Panc1 (cell line): ENCODE measurements around the gene LCE1F. TPM values are rescaled to one million over a fixed set of nuclear protein-coding genes. Genes with fewer than 3 reads are reported as not detected.

Experiments
- ATAC-seq: fragments of 200-7000 bp; cut with Tn5 transposase; 2 replicates; pipeline ENCODE4 v1.9.1; 2020; ENCODE audit warnings: mild to moderate bottlenecking, moderate library complexity
- BruUV-seq: library from RNA; stranded (reverse); fragments of 400-500 nt; replicated peaks from 2 replicates; lab custom pipeline; 2021; lab: Mats Ljungman, UMichigan
- CTCF ChIA-PET: fragments of 300-600 bp; sonication (Branson Sonifier 250); formaldehyde crosslinking; loops from one replicate; lab custom pipeline; 2022; ENCODE audit warnings: antibody characterized with exemption; lab: Charles Lee
- POLR2A ChIA-PET: fragments of 300-600 bp; sonication (Branson Sonifier 250); formaldehyde crosslinking; loops from one replicate; lab custom pipeline; 2022; ENCODE audit warnings: antibody characterized with exemption; lab: Charles Lee
- DNase-seq: peaks from one replicate; pipeline ENCODE4 v3.0.0-alpha.2; 2010; ENCODE audit warnings: low read depth, low spot score
- H3K27ac ChIP-seq: 2 replicates; pipeline ENCODE4 v1.5.1; 2011; ENCODE audit warnings: mild to moderate bottlenecking, low read length, inconsistent platforms
- H3K27me3 ChIP-seq: fragments of 200-500 bp; sonication (Bioruptor generic); 2 replicates; pipeline ENCODE4 v1.6.0; 2014; ENCODE audit warnings: low read length, inconsistent platforms; ENCODE audit not compliant: control insufficient read depth, insufficient read depth
- H3K36me3 ChIP-seq: fragments of 200-500 bp; sonication (Bioruptor generic); 2 replicates; pipeline ENCODE4 v1.5.1; 2014; ENCODE audit warnings: inconsistent platforms, mild to moderate bottlenecking, low read length, moderate library complexity; ENCODE audit not compliant: control insufficient read depth, insufficient read depth
- H3K4me1 ChIP-seq: 2 replicates; pipeline ENCODE4 v1.5.1; 2011; ENCODE audit warnings: inconsistent platforms, mild to moderate bottlenecking, low read length, moderate library complexity; ENCODE audit not compliant: control insufficient read depth, insufficient read depth
- H3K4me3 ChIP-seq, 2 experiments: 2 replicates each; pipeline ENCODE4 v1.5.1; 2011 to 2012; ENCODE audit warnings: low read depth in 2 of 2, low read length in 2 of 2, mild to moderate bottlenecking in 2 of 2, inconsistent platforms in 1 of 2, moderate library complexity in 1 of 2
- H3K9me3 ChIP-seq: fragments of 200-500 bp; sonication (Bioruptor generic); 2 replicates; pipeline ENCODE4 v1.5.1; 2014; ENCODE audit warnings: low read depth, mild to moderate bottlenecking, inconsistent platforms, low read length, moderate library complexity; ENCODE audit not compliant: control insufficient read depth, insufficient read depth
- CTCF ChIP-seq: fragments of 450-650 bp; IDR thresholded peaks from 2 replicates; pipeline ENCODE4 v1.5.1; 2017; ENCODE audit warnings: mild to moderate bottlenecking
- POLR2AphosphoS5 ChIP-seq: IDR thresholded peaks from 2 replicates; pipeline ENCODE4 v1.6.1; 2012; ENCODE audit warnings: mild to moderate bottlenecking, low read depth, low read length, moderate library complexity
- REST ChIP-seq, 2 experiments: IDR thresholded peaks; 2 replicates each; pipeline ENCODE4 v1.6.1; 2011 to 2012; ENCODE audit warnings: low read depth in 2 of 2, control low read depth in 1 of 2, low read length in 1 of 2, mild to moderate bottlenecking in 1 of 2, moderate library complexity in 1 of 2; ENCODE audit not compliant: insufficient read depth in 1 of 2
- SIN3A ChIP-seq: IDR thresholded peaks from 2 replicates; pipeline ENCODE4 v1.6.1; 2012; ENCODE audit warnings: low read depth, mild to moderate bottlenecking, low read length, moderate library complexity, borderline replicate concordance; ENCODE audit not compliant: insufficient read depth
- TCF7L2 ChIP-seq: IDR thresholded peaks from 2 replicates; pipeline ENCODE4 v1.6.1; 2011; ENCODE audit warnings: mild to moderate bottlenecking, low read depth, low read length, inconsistent platforms
- in situ Hi-C: cut with HindIII; loops from 2 replicates; pipeline ENCODE4 v1.10.0; 2016; ENCODE audit warnings: low sequenced_read_pairs, low pct_unique_long_range_greater_than_20kb
- intact Hi-C: fragments of 100-400 bp; cut with micrococcal nuclease; formaldehyde crosslinking; loops from one replicate; pipeline ENCODE4 v1.10.0; 2022; ENCODE audit not compliant: unreplicated experiment
- total RNA-seq: library from RNA; stranded (reverse); gene quantifications from one replicate; pipeline ENCODE4 v1.2.1, GENCODE V29; 2021; ENCODE audit not compliant: unreplicated experiment

The LCE1F gene
- total RNA-seq, 1 experiment from 2014 or later, result not detected

- in situ Hi-C loops, result no loop called here
- Histone ChIP-seq H3K4me1 (no peaks in the 10 kb centered on the region), H3K36me3 (no peaks in the 10 kb centered on the region), H3K27ac (no peak overlapping the region), H3K9me3 (no peaks in the 10 kb centered on the region), H3K4me3 (no peak overlapping the region), H3K27me3 (no peaks in the 10 kb centered on the region)
- intact Hi-C loops, result no loop called here
- POLR2A ChIA-PET, result no interaction called here
- no peak for ATAC-seq
- DNase-seq, result no peak
- TF ChIP-seq CTCF (no peak), SIN3A (no peak), TCF7L2 (no peak), REST (IDR thresholded peaks at IDR 0.05; ENCODE audit: insufficient read depth in 1 of 2, low read depth in 2 of 2, low read length in 1 of 2) (no peak), POLR2AphosphoS5 (no peak)
- BruUV-seq, result no TSS peak
- CTCF ChIA-PET, result no interaction called here
These were observed 4.5 kb upstream of the LCE1F start for GRCh38 chr1:152770411-152770810.

- no peak overlapping the region for H3K4me3 ChIP-seq
- CTCF ChIA-PET, result no interaction called here
- in situ Hi-C loops, result no loop called here
- DNase-seq (no peak), ATAC-seq (no peak)
- no peaks in the 10 kb centered on the region for H3K36me3 ChIP-seq
- POLR2A ChIA-PET, result no interaction called here
- intact Hi-C loops, result no loop called here
- TF ChIP-seq SIN3A (no peak), CTCF (no peak), TCF7L2 (no peak), POLR2AphosphoS5 (no peak), REST (IDR thresholded peaks at IDR 0.05; ENCODE audit: insufficient read depth in 1 of 2, low read depth in 2 of 2, low read length in 1 of 2) (no peak)
- no peaks in the 10 kb centered on the region for H3K9me3 ChIP-seq
- H3K4me1 ChIP-seq, result no peaks in the 10 kb centered on the region
- no TSS peak for BruUV-seq
- H3K27me3 ChIP-seq, result no peaks in the 10 kb centered on the region
- H3K27ac ChIP-seq, result no peak overlapping the region
These were observed 1.4 kb downstream of the LCE1F start for GRCh38 chr1:152776361-152776760.
